ENCODE results near the gene IGIP. TPM values are rescaled to one million over a fixed set of nuclear protein-coding genes. Genes with fewer than 3 reads are reported as not detected.

IGIP gene
- total RNA-seq, 4 donors from 2014 or later, result 21.7 to 26.6 (median 24.4) TPM

GRCh38 chr5:140115186-140115500 lies 10.6 kb upstream of the IGIP start:
- TF ChIP-seq CTCF (IDR thresholded peaks at IDR 0.05; ENCODE audit: low read depth), result no peak

- no peak for TF ChIP-seq CTCF (IDR thresholded peaks at IDR 0.05; ENCODE audit: low read depth)
Observed at GRCh38 chr5:140116716-140117115, 9.0 kb upstream of the IGIP start.

DNA sequence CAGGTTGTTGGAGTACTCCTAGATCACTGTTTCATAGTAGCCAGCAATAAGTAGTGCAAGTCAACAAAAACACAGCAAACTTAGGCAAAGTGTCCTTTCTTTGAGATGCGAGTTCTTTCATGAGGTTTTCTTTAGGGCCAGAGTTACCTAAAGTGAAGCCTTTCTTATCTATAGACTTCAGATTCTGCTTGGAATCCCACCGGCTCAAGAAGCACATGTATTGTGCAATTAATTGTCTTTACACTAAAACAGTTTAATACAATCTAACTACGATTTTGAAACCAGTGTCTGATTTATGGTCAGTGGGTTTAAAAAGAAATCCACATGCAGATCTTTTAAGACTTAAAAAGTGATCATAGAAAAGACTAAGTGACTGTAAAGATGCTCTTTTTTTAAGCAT lies 8.2 kb upstream of the IGIP start:
- TF ChIP-seq CTCF (IDR thresholded peaks at IDR 0.05; ENCODE audit: low read depth), result no peak

DNA sequence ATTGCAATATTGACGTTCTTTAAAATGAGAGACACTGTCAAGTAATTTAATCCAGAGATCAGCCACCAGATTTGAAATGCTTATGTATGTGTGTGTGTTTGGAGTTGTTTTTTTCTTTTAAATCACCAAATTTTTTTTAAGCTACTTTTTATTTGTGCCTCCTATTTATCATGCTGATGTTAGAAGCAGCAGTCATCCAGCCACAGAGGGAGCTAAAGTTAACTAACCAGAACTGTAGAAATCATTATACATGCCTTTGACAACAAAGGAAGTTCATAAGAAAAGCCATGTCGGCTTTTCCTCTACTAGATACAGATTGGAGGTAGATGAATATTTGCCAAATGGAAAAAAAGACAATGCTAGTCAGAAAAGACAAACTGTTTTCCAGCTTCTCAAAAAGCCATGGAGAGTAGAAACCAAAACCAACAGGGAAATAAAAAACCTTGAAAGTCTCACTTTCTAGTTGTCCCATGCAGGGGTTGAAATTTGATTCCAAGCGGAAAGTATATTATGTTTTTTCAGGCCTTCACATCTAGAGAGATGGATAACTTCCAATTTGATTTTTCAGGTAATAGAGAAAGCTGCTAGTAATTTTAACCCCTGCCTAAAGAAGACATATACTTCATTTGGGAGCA lies 7.3 kb upstream of the IGIP start:
- TF ChIP-seq CTCF (IDR thresholded peaks at IDR 0.05; ENCODE audit: low read depth), result no peak

DNA sequence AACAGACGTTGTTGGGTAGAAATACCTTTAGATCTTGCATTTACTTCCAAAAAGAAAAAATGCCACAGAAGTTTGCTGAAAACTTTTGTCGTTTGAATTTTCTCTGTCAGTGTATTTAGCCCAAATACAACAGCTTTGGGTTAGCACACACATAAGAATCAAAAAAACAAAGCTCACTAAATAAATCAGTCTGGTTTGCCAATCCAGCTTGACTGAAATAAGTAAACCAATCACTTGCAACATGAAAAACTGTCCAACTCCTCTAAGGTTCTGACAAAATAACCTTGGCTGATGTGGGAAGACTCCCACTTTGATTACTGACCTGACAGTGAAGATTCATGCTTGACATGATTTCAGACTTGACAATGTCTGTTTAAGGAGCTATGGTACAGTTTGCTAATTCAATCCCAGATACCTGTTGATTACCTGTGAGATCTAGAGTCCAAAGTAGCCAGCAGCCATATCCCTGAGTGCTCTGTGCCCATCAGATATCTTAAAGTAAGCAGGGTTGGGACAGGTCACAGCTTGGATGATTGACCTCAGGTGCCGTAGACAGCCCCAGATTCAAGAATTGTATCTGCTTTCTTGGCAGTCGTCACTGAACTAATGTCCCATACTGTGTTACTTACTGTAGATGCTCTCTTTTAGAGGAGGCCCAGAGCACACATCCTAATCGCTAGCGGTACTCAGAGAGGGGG lies 727 bp downstream of the IGIP start:
- TF ChIP-seq CTCF (IDR thresholded peaks at IDR 0.05; ENCODE audit: low read depth), result no peak

- no peak for TF ChIP-seq CTCF (IDR thresholded peaks at IDR 0.05; ENCODE audit: low read depth)
Observed at GRCh38 chr5:140128376-140128775, 2.6 kb downstream of the IGIP start.

- TF ChIP-seq CTCF (IDR thresholded peaks at IDR 0.05; ENCODE audit: low read depth), result no peak
Observed at GRCh38 chr5:140130949-140131733, 5.4 kb downstream of the IGIP start.

Measured in subcutaneous adipose tissue (tissue), 4 donors.